Right lung (tissue), 5 donors: ENCODE measurements around the gene SGPP2. TPM values are rescaled to one million over a fixed set of nuclear protein-coding genes. Genes with fewer than 3 reads are reported as not detected.
"Not testable (repeated sequence)": the region's sequence is repeated elsewhere in the genome, so short reads cannot be mapped to it uniquely, and the experiment has no call there.

Source experiments
- DNase-seq, 2 donors: peaks; one replicate each; pipeline ENCODE4 v3.0.0-alpha.2; 2013
- polyA plus RNA-seq, 5 donors: library from polyadenylated mRNA; unstranded; fragments of 120-200 nt; gene quantifications; one replicate each; pipeline versions ENCODE4 v1.2.1 to v1.2.3, GENCODE V29; 2013; ENCODE audit warnings: inconsistent platforms in 1 of 5, low replicate concordance in 1 of 5; ENCODE audit not compliant: insufficient read length in 5 of 5, insufficient read depth in 1 of 5

The SGPP2 gene
- polyA plus RNA-seq, 5 donors, result 2.3 to 5.5 (median 4.3) TPM

- no peak for DNase-seq
These were observed 657 bp downstream of the SGPP2 start for GRCh38 chr2:222424729-222425671.

GRCh38 chr2:222427646-222428301 lies 3.4 kb downstream of the SGPP2 start:
- DNase-seq, result no peak

- no peak for DNase-seq
These were observed 5.7 kb downstream of the SGPP2 start for GRCh38 chr2:222430071-222430470.

- DNase-seq, result no peak
These were observed 6.3 kb downstream of the SGPP2 start for GRCh38 chr2:222430681-222431080.

GRCh38 chr2:222431869-222432268 lies 7.5 kb downstream of the SGPP2 start:
- no peak for DNase-seq

GRCh38 chr2:222433332-222434173 lies 9.2 kb downstream of the SGPP2 start:
- no peak for DNase-seq

- DNase-seq, result no peak
These were observed 9.9 kb downstream of the SGPP2 start for GRCh38 chr2:222434204-222434603.

GRCh38 chr2:222435400-222436039 lies 11.2 kb downstream of the SGPP2 start:
- not testable (repeated sequence) for DNase-seq

GRCh38 chr2:222436040-222436413 lies 11.7 kb downstream of the SGPP2 start:
- DNase-seq, result no peak

GRCh38 chr2:222439692-222440091 lies 15.3 kb downstream of the SGPP2 start:
- no peak for DNase-seq

- DNase-seq, result no peak
These were observed 16.5 kb downstream of the SGPP2 start for GRCh38 chr2:222440673-222441422.

- no peak for DNase-seq
These were observed 18.3 kb downstream of the SGPP2 start for GRCh38 chr2:222442665-222443064.

GRCh38 chr2:222445227-222445626 lies 20.9 kb downstream of the SGPP2 start:
- no peak for DNase-seq

GRCh38 chr2:222447131-222447530 lies 22.8 kb downstream of the SGPP2 start:
- no peak for DNase-seq

- DNase-seq, result peak; percentile 93 to 96
These were observed 24.4 kb downstream of the SGPP2 start for GRCh38 chr2:222448748-222449181.

GRCh38 chr2:222450021-222450420 lies 25.7 kb downstream of the SGPP2 start:
- DNase-seq, result no peak

GRCh38 chr2:222451224-222451674 lies 26.9 kb downstream of the SGPP2 start:
- no peak for DNase-seq

- DNase-seq, result no peak
These were observed 28.1 kb downstream of the SGPP2 start for GRCh38 chr2:222452422-222452950.

GRCh38 chr2:222456479-222457077 lies 32.2 kb downstream of the SGPP2 start:
- DNase-seq, result no peak

GRCh38 chr2:222459983-222460382 lies 35.6 kb downstream of the SGPP2 start:
- no peak for DNase-seq
